Thyroid gland (tissue), 4 donors: Measurements from ENCODE around the gene ATOH7. TPM values are rescaled to one million over a fixed set of nuclear protein-coding genes. Genes with fewer than 3 reads are reported as not detected.

Experiments
- DNase-seq, 2 donors: peaks; one replicate each; pipeline ENCODE4 v3.0.0-alpha.2; 2019
- H3K27ac ChIP-seq, 3 donors: fragments of 200-600 bp; sonication (generic); 1 replicate in 2 of 3; 2 replicates in 1 of 3; pipeline ENCODE4 v1.5.1; 2016 to 2019; ENCODE audit warnings: mild to moderate bottlenecking in 1 of 3, moderate library complexity in 1 of 3
- H3K27me3 ChIP-seq: fragments of 200-600 bp; sonication (generic); one replicate; pipeline ENCODE4 v1.5.1; 2019
- H3K36me3 ChIP-seq, 2 donors: fragments of 200-600 bp; sonication (generic); one replicate each; pipeline ENCODE4 v1.5.1; 2016 to 2019
- H3K4me1 ChIP-seq, 2 donors: fragments of 200-600 bp; sonication (generic); one replicate each; pipeline ENCODE4 v1.5.1; 2017 to 2019
- H3K4me3 ChIP-seq, 3 donors: fragments of 200-600 bp; sonication (generic); replicated peaks in 1 of 3; 1 replicate in 2 of 3; 2 replicates in 1 of 3; pipeline ENCODE4 v1.5.1; 2016; ENCODE audit warnings: mild to moderate bottlenecking in 1 of 3
- H3K9me3 ChIP-seq: fragments of 200-600 bp; sonication (generic); one replicate; pipeline ENCODE4 v1.5.1; 2017
- POLR2A ChIP-seq, 2 donors: fragments of 450-650 bp; IDR thresholded peaks; one replicate each; pipeline ENCODE4 v1.6.1; 2017; ENCODE audit warnings: antibody characterized with exemption in 2 of 2, mild to moderate bottlenecking in 2 of 2, moderate library complexity in 1 of 2
- WGBS, 2 donors: methylation state at CpG; one replicate each; pipeline ENCODE4 v1.1.5; 2017; 5-methylcytosine and 5-hydroxymethylcytosine counted together
- intact Hi-C: fragments of 100-400 bp; cut with DNase I; formaldehyde crosslinking; loops from one replicate; pipeline ENCODE4 v1.15.1; 2023
- total RNA-seq, 4 donors: library from RNA; depleted of rRNA; stranded (reverse); fragments of >200 nt; gene quantifications; one replicate each; pipeline ENCODE4 v1.2.3, GENCODE V29; 2016
- TF ChIP-seq, protein P1 (sequence below), 6 experiments: fragments of 200-600 bp in 3 of 6; fragments of 450-650 bp in 3 of 6; sonication (generic) in 3 of 6; IDR thresholded peaks; one replicate each; pipeline ENCODE4 v1.5.1; 2016 to 2019; ENCODE audit warnings: antibody characterized with exemption in 6 of 6, mild to moderate bottlenecking in 2 of 6, inconsistent platforms in 1 of 6, moderate library complexity in 1 of 6

The ATOH7 gene
- total RNA-seq, 4 donors from 2014 or later = not detected

DNA sequence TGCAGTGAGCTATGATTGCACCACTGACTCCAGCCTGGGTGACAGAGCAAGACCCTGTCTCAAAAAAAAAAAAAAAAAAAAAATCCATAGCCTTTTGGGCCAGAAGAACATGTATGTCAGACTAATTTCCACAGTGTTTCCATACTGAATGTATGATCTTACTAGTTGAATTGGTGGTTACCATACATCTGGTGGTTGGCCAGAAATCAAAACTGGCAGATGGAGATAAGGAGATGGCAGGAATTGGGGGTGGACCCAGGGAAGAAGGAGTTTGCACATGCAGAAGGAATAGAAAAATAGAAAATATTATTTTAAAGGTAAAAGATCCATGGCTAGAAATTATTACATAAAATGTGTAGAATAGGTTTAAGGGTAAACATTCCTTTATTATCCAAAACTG, 3.7 kb upstream of the ATOH7 start:
- no peak overlapping the region for H3K27ac ChIP-seq
- no peak overlapping the region for H3K4me3 ChIP-seq
- DNase-seq = no peak
- no peaks in the 10 kb centered on the region for H3K9me3 ChIP-seq
- H3K4me1 ChIP-seq = peaks cover 4 to 14% of the 10 kb centered on the region in 2 donors
- H3K36me3 ChIP-seq = no peaks in the 10 kb centered on the region
- TF ChIP-seq, protein P1, sequence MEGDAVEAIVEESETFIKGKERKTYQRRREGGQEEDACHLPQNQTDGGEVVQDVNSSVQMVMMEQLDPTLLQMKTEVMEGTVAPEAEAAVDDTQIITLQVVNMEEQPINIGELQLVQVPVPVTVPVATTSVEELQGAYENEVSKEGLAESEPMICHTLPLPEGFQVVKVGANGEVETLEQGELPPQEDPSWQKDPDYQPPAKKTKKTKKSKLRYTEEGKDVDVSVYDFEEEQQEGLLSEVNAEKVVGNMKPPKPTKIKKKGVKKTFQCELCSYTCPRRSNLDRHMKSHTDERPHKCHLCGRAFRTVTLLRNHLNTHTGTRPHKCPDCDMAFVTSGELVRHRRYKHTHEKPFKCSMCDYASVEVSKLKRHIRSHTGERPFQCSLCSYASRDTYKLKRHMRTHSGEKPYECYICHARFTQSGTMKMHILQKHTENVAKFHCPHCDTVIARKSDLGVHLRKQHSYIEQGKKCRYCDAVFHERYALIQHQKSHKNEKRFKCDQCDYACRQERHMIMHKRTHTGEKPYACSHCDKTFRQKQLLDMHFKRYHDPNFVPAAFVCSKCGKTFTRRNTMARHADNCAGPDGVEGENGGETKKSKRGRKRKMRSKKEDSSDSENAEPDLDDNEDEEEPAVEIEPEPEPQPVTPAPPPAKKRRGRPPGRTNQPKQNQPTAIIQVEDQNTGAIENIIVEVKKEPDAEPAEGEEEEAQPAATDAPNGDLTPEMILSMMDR (IDR thresholded peaks at IDR 0.05) = no peak
- intact Hi-C loops = no loop called here
- H3K27me3 ChIP-seq = no peaks in the 10 kb centered on the region

DNA sequence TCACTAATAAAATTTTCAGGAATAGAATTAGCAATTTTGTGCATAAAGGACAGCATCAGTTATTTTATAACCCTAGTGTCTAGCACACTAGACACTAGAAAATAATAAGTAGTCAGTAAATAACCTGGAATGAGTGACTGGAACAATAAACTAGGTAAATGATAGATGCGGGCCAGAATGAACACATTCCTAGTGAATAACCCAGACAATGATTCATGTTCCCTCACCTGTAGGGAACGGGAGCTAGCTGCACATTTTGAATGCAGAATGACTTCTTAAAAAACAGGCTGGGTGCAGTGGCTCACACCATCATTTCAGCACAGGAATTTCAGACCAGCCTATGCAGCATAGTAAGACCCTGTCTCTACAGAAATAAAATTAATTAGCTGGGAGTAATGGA, 3.2 kb upstream of the ATOH7 start:
- TF ChIP-seq, protein P1 (IDR thresholded peaks at IDR 0.05) = no peak
- TF ChIP-seq POLR2A (IDR thresholded peaks at IDR 0.05) = no peak
- no peak overlapping the region for H3K4me3 ChIP-seq
- intact Hi-C loops = no loop called here
- peaks cover 4 to 14% of the 10 kb centered on the region in 2 donors for H3K4me1 ChIP-seq
- H3K9me3 ChIP-seq = no peaks in the 10 kb centered on the region
- 83 to 96% methylated on average over 2 of the region's 2 CpGs for WGBS, 2 donors
- DNase-seq = no peak
- H3K27me3 ChIP-seq = no peaks in the 10 kb centered on the region
- no peak overlapping the region for H3K27ac ChIP-seq
- no peaks in the 10 kb centered on the region for H3K36me3 ChIP-seq

DNA sequence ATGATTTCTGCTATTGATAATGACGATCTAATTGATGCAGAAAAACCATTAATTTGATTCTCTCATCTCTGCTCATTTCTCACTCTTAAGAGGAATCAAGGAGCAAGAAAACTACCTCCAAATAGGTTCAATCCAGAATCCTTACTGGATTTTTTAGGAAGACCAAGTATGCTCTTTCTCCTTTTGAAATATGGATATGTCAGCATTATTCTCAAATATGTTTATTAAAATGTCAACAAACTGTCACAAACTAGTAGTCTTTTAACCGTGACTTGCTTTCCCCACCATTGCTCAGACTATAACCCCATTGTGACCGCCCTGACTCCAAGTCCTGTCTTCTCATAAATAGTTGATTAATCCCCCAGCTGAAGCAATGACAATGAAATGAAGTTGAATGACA, 1.1 kb upstream of the ATOH7 start:
- 90 to 94% methylated on average over 3 of the region's 3 CpGs for WGBS, 2 donors
- DNase-seq = no peak

DNA sequence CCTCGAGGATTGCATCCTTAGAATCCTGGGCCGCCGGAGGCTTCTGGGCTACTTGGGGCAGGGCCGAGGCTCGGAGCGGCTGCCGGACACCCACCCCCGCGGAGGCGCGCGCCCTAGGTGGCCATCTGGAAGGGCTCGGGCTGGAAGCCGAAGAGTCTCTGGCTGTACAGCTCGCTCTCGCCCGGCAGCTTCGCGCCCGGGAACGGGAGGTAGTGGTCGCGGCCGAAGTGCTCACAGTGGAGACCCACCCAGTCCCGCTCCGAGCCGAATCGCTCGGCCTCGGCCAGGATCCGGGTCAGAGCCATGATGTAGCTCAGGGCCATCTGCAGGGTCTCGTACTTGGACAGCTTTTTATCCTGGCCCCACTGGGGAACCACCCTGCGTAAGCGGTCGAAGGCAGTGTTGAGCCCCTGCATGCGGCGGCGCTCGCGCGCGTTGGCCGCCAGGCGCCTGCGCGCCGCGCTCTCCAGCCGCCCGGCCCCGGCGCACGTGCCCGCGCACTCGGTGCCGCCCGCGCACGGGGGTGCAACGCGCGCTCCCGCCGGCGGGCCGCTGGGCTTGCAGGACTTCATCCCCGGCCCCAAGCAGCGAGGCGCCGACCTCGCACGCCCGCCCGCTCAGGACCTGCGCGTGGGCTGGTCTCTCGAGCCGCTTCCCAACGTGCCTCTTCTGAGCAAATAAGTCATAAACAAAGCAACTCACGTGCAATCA, 652 bp downstream of the ATOH7 start:
- DNase-seq = peak; percentile 40 to 43
- Histone ChIP-seq H3K4me1 (peaks cover 4 to 10% of the 10 kb centered on the region in 2 donors), H3K27ac (no peak overlapping the region), H3K4me3 (peak overlapping the region in 2 of 3 donors; percentile 25 to 64), H3K36me3 (no peaks in the 10 kb centered on the region), H3K9me3 (no peaks in the 10 kb centered on the region), H3K27me3 (no peaks in the 10 kb centered on the region)
- WGBS, 2 donors = 0 to 1% methylated on average over 16 to 25 of the region's 81 CpGs
- intact Hi-C loops = no loop called here
- TF ChIP-seq, protein P1 (IDR thresholded peaks at IDR 0.05) = peak in 1 of 6 experiments; percentile 31
- no peak for TF ChIP-seq POLR2A (IDR thresholded peaks at IDR 0.05)

More for the DNA sequence above, 1.1 kb upstream of the ATOH7 start:
- no peak overlapping the region for H3K4me3 ChIP-seq
- TF ChIP-seq, protein P1 (IDR thresholded peaks at IDR 0.05) = no peak
- TF ChIP-seq POLR2A (IDR thresholded peaks at IDR 0.05) = no peak
- H3K27me3 ChIP-seq = no peaks in the 10 kb centered on the region
- intact Hi-C loops = no loop called here
- H3K9me3 ChIP-seq = no peaks in the 10 kb centered on the region
- no peaks in the 10 kb centered on the region for H3K36me3 ChIP-seq
- H3K4me1 ChIP-seq = peaks cover 4 to 10% of the 10 kb centered on the region in 2 donors
- H3K27ac ChIP-seq = no peak overlapping the region

DNA sequence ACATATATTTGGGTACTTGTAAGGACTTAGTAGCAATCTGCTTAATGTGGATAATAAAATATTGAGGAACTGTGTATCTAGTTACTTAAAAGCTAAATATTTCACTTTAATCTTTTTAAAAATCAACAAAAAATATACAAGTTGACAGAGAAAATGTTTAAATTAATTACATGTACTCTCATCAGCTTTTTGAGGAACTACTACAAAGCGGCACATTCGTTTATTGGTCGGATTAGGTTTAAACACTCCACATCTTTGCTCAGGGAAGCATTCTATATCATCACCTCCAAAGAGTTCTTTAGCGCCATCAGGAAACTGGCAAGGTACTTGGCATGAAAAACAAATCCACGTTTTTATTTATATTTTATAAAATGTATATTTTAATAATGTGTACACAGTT, 1.6 kb downstream of the ATOH7 start:
- WGBS, 2 donors = 81 to 83% methylated on average over 5 of the region's 5 CpGs
- Histone ChIP-seq H3K27me3 (no peaks in the 10 kb centered on the region), H3K4me3 (no peak overlapping the region), H3K4me1 (peaks cover 4 to 10% of the 10 kb centered on the region in 2 donors), H3K9me3 (no peaks in the 10 kb centered on the region), H3K27ac (no peak overlapping the region), H3K36me3 (no peaks in the 10 kb centered on the region)
- no peak for TF ChIP-seq POLR2A (IDR thresholded peaks at IDR 0.05)
- TF ChIP-seq, protein P1 (IDR thresholded peaks at IDR 0.05) = no peak
- DNase-seq = no peak
- intact Hi-C loops = no loop called here
